Measurements from ENCODE around the gene TRPM2. TPM values are rescaled to one million over a fixed set of nuclear protein-coding genes. Genes with fewer than 3 reads are reported as not detected.

TRPM2 gene
- total RNA-seq, 1 donor from 2014 or later, result 0.52 TPM

GRCh38 chr21:44317241-44317782, 36.1 kb upstream of the TRPM2 start:
- H3K4me3 ChIP-seq (ENCODE audit: low read depth, low read length), result no peak overlapping the region
- no peak for DNase-seq (ENCODE audit: low read depth)
- TF ChIP-seq, protein P1, sequence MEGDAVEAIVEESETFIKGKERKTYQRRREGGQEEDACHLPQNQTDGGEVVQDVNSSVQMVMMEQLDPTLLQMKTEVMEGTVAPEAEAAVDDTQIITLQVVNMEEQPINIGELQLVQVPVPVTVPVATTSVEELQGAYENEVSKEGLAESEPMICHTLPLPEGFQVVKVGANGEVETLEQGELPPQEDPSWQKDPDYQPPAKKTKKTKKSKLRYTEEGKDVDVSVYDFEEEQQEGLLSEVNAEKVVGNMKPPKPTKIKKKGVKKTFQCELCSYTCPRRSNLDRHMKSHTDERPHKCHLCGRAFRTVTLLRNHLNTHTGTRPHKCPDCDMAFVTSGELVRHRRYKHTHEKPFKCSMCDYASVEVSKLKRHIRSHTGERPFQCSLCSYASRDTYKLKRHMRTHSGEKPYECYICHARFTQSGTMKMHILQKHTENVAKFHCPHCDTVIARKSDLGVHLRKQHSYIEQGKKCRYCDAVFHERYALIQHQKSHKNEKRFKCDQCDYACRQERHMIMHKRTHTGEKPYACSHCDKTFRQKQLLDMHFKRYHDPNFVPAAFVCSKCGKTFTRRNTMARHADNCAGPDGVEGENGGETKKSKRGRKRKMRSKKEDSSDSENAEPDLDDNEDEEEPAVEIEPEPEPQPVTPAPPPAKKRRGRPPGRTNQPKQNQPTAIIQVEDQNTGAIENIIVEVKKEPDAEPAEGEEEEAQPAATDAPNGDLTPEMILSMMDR (conservative IDR thresholded peaks at IDR 0.05; ENCODE audit: low read depth, low read length), result no peak

GRCh38 chr21:44317871-44318270, 35.5 kb upstream of the TRPM2 start:
- DNase-seq (ENCODE audit: low read depth), result no peak
- H3K4me3 ChIP-seq (ENCODE audit: low read depth, low read length), result no peak overlapping the region
- TF ChIP-seq, protein P1 (conservative IDR thresholded peaks at IDR 0.05; ENCODE audit: low read depth, low read length), result no peak

DNA sequence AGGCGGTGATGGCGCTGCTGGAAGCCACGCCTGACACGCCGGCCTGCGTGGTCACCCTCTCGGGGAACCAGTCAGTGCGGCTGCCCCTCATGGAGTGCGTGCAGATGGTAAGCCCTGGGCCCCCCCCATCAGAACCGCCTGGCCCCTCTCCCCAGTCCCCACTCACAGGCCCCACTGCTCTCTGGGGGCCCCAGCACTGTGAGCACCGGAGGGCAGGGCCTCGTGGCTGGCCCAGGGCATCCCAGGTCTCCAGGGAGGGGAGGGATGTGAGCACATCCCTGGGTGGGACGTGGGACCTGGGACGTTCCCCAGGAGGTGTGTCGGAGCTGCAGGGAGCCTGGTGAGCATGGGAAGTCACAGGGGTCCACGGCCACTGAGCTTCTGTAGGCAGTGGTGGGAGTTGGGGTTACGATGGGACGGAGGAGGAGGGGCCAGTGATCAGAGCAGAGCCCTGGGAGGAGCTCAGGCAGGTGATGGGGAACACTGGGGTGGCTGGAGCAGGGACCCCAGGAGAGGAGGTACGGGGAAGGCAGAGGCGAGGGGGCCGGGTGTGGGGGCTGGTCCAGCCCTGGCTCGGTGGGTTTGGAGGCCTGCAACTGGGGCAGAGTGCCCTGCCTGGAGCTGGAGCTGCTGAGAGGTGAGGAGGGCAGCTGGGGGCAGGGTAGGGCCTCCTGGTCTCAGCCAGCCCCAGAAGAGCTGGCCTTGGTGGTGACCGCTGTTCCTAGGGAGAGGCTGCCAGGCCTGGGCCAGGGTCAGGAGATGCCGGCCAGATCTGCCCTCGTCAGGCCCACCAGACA, 34.7 kb upstream of the TRPM2 start:
- no peak for DNase-seq (ENCODE audit: low read depth)
- TF ChIP-seq, protein P1 (conservative IDR thresholded peaks at IDR 0.05; ENCODE audit: low read depth, low read length), result no peak

DNA sequence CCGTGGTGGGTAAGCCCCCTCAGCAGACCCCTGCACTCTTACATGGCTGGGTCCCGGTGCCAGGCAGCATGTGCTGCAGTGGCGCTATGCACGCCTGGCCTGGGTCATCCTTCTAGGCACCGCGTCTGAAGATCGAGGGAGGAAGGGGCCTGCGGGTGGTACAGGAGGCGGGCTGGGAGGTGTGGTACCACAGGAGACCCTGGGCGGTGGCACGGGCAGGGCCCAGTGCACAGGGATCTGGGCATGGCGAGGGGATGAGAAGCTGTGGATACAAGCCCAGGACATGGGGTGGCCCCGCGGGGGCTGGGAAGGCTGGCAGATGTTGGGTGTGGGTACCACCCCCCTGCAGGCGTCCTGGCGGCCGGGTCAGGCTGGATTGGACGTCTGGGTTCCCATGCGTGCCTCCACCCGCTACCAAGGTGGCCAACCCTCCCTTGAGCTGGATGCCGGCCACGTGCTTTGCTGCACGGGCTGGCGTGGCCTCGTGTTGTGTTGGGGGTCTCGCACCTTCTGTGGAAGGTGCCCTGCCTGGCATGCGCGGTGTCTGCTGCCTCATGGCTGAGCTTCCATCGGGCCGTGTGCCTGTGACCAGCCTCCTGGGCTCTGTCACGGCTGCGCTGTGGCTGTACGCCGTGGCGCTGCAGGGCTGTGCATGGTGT, 33.9 kb upstream of the TRPM2 start:
- TF ChIP-seq, protein P1 (conservative IDR thresholded peaks at IDR 0.05; ENCODE audit: low read depth, low read length), result no peak

More for the DNA sequence above, 34.7 kb upstream of the TRPM2 start:
- H3K4me3 ChIP-seq (ENCODE audit: low read depth, low read length), result no peak overlapping the region

DNA sequence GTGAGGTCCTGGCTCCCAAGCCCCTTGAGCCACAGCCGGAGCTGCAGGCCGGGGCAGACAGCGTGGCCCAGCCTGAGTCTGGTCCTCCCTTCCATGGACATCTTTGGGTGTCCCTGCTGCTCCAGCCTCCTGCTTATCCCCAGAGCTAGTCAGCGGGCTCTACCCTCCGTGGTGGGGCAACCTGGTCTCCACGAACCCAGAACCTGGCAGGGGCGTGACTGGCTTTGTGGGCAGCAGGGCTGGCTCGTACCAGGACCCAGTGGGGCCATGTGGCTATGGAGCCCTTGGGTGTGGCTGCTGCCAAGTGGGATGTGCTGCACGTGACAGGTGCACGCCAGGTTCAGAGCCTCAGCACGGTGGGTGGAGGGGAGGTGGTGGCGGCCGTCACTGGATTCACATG, 32.6 kb upstream of the TRPM2 start:
- no peak overlapping the region for H3K4me3 ChIP-seq (ENCODE audit: low read depth, low read length)
- TF ChIP-seq, protein P1 (conservative IDR thresholded peaks at IDR 0.05; ENCODE audit: low read depth, low read length), result no peak
- no peak for DNase-seq (ENCODE audit: low read depth)

More for the DNA sequence above, 33.9 kb upstream of the TRPM2 start:
- no peak for DNase-seq (ENCODE audit: low read depth)
- no peak overlapping the region for H3K4me3 ChIP-seq (ENCODE audit: low read depth, low read length)

DNA sequence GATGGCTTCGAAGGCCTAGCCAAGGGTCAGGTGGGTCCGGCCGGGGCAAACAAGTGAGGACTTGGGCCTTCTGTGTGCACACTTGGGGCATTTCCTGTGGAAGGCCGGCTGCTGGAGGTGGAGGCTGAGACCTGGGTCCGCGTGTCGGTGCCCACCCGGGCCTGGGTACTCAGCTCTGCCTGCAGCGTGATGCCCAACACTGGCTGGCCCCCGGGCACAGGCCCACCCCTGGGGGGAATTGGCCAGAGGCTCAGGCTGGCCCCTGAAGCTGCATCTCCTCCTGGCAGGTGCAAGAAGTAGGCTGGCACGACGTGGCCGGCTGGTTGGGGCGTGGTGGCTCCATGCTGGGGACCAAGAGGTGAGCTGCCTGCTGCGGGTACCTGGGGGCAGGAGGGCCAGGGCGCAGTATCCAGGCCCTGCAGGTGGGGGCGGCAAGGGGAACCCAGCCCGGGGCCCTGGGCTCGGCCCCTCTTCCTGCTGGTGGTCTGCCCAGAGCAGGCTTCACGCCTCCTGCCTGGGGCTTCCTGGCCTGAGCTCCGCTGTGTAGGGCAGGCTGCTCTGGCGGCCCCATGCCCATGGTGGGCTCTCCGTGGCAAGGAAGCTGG, 31.5 kb upstream of the TRPM2 start:
- no peak for DNase-seq (ENCODE audit: low read depth)
- H3K4me3 ChIP-seq (ENCODE audit: low read depth, low read length), result no peak overlapping the region
- TF ChIP-seq, protein P1 (conservative IDR thresholded peaks at IDR 0.05; ENCODE audit: low read depth, low read length), result no peak

Data from epithelial cell of proximal tubule (primary cell).